Superior temporal gyrus (tissue), 1 donor: Measurements from ENCODE around the gene FBXO34.
"Not testable (repeated sequence)": the region's sequence is repeated elsewhere in the genome, so short reads cannot be mapped to it uniquely, and the experiment has no call there.

ENCODE experiments used
- DNase-seq: peaks from one replicate; pipeline ENCODE4 v3.0.0-alpha.2; 2016; ENCODE audit errors: extremely low spot score

Gene FBXO34

GRCh38 chr14:55381561-55381960, 110.3 kb downstream of the FBXO34 start:
- no peak for DNase-seq

GRCh38 chr14:55382483-55382882, 111.3 kb downstream of the FBXO34 start:
- no peak for DNase-seq

- not testable (repeated sequence) for DNase-seq
Observed at GRCh38 chr14:55383056-55383466, 111.8 kb downstream of the FBXO34 start.

GRCh38 chr14:55383541-55384140, 112.4 kb downstream of the FBXO34 start:
- DNase-seq = no peak

- DNase-seq = no peak
Observed at GRCh38 chr14:55384536-55384935, 113.3 kb downstream of the FBXO34 start.

- no peak for DNase-seq
Observed at GRCh38 chr14:55386037-55386808, 115.0 kb downstream of the FBXO34 start.

- DNase-seq = no peak
Observed at GRCh38 chr14:55387121-55387520, 115.9 kb downstream of the FBXO34 start.

GRCh38 chr14:55388160-55388559, 116.9 kb downstream of the FBXO34 start:
- no peak for DNase-seq

- DNase-seq = no peak
Observed at GRCh38 chr14:55389330-55389729, 118.1 kb downstream of the FBXO34 start.

- DNase-seq = no peak
Observed at GRCh38 chr14:55398679-55399078, 127.5 kb downstream of the FBXO34 start.

- DNase-seq = no peak
Observed at GRCh38 chr14:55399183-55399582, 128.0 kb downstream of the FBXO34 start.

- DNase-seq = no peak
Observed at GRCh38 chr14:55399852-55400251, 128.6 kb downstream of the FBXO34 start.

GRCh38 chr14:55401751-55402150, 130.5 kb downstream of the FBXO34 start:
- DNase-seq = no peak
